DND-41 (cell line): ENCODE data around the gene DHRS3.

Source experiments
- EZH2 ChIP-seq: IDR thresholded peaks from 3 replicates; pipeline ENCODE4 v1.6.1; 2012; ENCODE audit warnings: borderline replicate concordance, low read depth, mild to moderate bottlenecking, moderate library complexity, low read length, inconsistent platforms; ENCODE audit not compliant: severe bottlenecking
- TF ChIP-seq, protein P1 (sequence below): IDR thresholded peaks from 2 replicates; pipeline ENCODE4 v1.5.1; 2012; ENCODE audit warnings: borderline replicate concordance, low read length, moderate library complexity, mild to moderate bottlenecking; ENCODE audit not compliant: poor library complexity, severe bottlenecking; ENCODE audit errors: extremely low read depth

DNA sequence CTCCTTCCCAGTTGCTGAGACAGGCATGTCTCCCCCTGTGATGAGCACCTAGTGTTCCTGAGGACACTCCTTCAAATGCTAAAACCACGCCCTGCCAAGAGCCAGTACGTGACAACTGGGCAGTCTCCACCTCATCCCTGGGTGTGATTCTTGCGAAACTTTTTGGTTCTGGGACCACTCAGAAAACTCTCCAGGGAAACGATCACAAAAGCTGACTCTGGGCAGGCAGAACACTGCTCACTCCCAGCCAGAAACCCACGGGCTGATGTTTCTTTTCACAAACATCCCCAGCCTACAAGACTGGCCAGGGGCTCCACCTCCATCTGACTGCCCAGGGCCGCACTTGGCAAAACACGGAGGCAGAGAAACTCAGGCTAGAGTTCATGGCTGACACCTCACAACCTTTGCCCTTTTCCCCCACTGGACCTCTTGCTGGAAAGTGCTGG is 24.4 kb downstream of the DHRS3 start:
- TF ChIP-seq, protein P1, sequence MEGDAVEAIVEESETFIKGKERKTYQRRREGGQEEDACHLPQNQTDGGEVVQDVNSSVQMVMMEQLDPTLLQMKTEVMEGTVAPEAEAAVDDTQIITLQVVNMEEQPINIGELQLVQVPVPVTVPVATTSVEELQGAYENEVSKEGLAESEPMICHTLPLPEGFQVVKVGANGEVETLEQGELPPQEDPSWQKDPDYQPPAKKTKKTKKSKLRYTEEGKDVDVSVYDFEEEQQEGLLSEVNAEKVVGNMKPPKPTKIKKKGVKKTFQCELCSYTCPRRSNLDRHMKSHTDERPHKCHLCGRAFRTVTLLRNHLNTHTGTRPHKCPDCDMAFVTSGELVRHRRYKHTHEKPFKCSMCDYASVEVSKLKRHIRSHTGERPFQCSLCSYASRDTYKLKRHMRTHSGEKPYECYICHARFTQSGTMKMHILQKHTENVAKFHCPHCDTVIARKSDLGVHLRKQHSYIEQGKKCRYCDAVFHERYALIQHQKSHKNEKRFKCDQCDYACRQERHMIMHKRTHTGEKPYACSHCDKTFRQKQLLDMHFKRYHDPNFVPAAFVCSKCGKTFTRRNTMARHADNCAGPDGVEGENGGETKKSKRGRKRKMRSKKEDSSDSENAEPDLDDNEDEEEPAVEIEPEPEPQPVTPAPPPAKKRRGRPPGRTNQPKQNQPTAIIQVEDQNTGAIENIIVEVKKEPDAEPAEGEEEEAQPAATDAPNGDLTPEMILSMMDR: no peak
- TF ChIP-seq EZH2: no peak
